ENCODE measurements around the gene BMF.

- TF ChIP-seq POLR2A (IDR thresholded peaks at IDR 0.05) (no peak), CTCF (IDR thresholded peaks at IDR 0.05) (no peak)
These were observed 55.4 kb downstream of the BMF start for GRCh38 chr15:40053079-40053830.

Data from thyroid gland (tissue), 4 donors.